ENCODE measurements around the gene GLB1L3.
"Not testable (repeated sequence)": the region's sequence is repeated elsewhere in the genome, so short reads cannot be mapped to it uniquely, and the experiment has no call there.

- TF ChIP-seq KLF17 (tag by site-specific recombination; IDR thresholded peaks at IDR 0.05); ZBTB1 (tag by site-specific recombination; IDR thresholded peaks at IDR 0.05); ZNF426 (tag by site-specific recombination; IDR thresholded peaks at IDR 0.05); TCF7L2 (IDR thresholded peaks at IDR 0.05; ENCODE audit: borderline replicate concordance, low read depth, low read length); ZNF280D (tag by site-specific recombination; IDR thresholded peaks at IDR 0.05); ZNF449 (tag by site-specific recombination; IDR thresholded peaks at IDR 0.05): not testable (repeated sequence)
- TF ChIP-seq, protein P1, sequence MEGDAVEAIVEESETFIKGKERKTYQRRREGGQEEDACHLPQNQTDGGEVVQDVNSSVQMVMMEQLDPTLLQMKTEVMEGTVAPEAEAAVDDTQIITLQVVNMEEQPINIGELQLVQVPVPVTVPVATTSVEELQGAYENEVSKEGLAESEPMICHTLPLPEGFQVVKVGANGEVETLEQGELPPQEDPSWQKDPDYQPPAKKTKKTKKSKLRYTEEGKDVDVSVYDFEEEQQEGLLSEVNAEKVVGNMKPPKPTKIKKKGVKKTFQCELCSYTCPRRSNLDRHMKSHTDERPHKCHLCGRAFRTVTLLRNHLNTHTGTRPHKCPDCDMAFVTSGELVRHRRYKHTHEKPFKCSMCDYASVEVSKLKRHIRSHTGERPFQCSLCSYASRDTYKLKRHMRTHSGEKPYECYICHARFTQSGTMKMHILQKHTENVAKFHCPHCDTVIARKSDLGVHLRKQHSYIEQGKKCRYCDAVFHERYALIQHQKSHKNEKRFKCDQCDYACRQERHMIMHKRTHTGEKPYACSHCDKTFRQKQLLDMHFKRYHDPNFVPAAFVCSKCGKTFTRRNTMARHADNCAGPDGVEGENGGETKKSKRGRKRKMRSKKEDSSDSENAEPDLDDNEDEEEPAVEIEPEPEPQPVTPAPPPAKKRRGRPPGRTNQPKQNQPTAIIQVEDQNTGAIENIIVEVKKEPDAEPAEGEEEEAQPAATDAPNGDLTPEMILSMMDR (tag by site-specific recombination; IDR thresholded peaks at IDR 0.05): not testable (repeated sequence)
Measured at GRCh38 chr11:134255184-134255561, 21.0 kb upstream of the GLB1L3 start.
